Stimulated activated CD8-positive, alpha-beta memory T cell treated with anti-CD3 and anti-CD28 coated beads, Interleukin-15, amount 100 ng/mL, for 1 hour (primary cell): ENCODE data around the gene MEIS3.
"Not testable (repeated sequence)": the region's sequence is repeated elsewhere in the genome, so short reads cannot be mapped to it uniquely, and the experiment has no call there.

ENCODE experiments used
- DNase-seq: peaks from one replicate; pipeline ENCODE4 v3.0.0-alpha.2; 2020; ENCODE audit warnings: low read depth

MEIS3 gene

GRCh38 chr19:47384533-47384932 lies 34.8 kb downstream of the MEIS3 start:
- DNase-seq: not testable (repeated sequence)

GRCh38 chr19:47383890-47384289 lies 35.4 kb downstream of the MEIS3 start:
- DNase-seq: not testable (repeated sequence)

GRCh38 chr19:47381653-47382279 lies 37.6 kb downstream of the MEIS3 start:
- no peak for DNase-seq

GRCh38 chr19:47381121-47381520 lies 38.2 kb downstream of the MEIS3 start:
- DNase-seq: no peak

GRCh38 chr19:47380559-47380958 lies 38.8 kb downstream of the MEIS3 start:
- DNase-seq: no peak

- DNase-seq: no peak
Observed at GRCh38 chr19:47379381-47379938, 39.9 kb downstream of the MEIS3 start.

- DNase-seq: no peak
Observed at GRCh38 chr19:47378246-47378645, 41.1 kb downstream of the MEIS3 start.

GRCh38 chr19:47377801-47378200 lies 41.5 kb downstream of the MEIS3 start:
- no peak for DNase-seq

- DNase-seq: no peak
Observed at GRCh38 chr19:47377208-47377701, 42.1 kb downstream of the MEIS3 start.

GRCh38 chr19:47376589-47377144 lies 42.7 kb downstream of the MEIS3 start:
- no peak for DNase-seq

GRCh38 chr19:47375694-47376588 lies 43.4 kb downstream of the MEIS3 start:
- DNase-seq: no peak

GRCh38 chr19:47374876-47375693 lies 44.2 kb downstream of the MEIS3 start:
- no peak for DNase-seq

GRCh38 chr19:47373246-47374240 lies 45.8 kb downstream of the MEIS3 start:
- no peak for DNase-seq

GRCh38 chr19:47372603-47373002 lies 46.7 kb downstream of the MEIS3 start:
- no peak for DNase-seq

GRCh38 chr19:47371261-47371660 lies 48.1 kb downstream of the MEIS3 start:
- no peak for DNase-seq

- DNase-seq: no peak
Observed at GRCh38 chr19:47370045-47370611, 49.2 kb downstream of the MEIS3 start.

GRCh38 chr19:47365455-47365854 lies 53.9 kb downstream of the MEIS3 start:
- not testable (repeated sequence) for DNase-seq

- DNase-seq: no peak
Observed at GRCh38 chr19:47363758-47364531, 55.4 kb downstream of the MEIS3 start.

- no peak for DNase-seq
Observed at GRCh38 chr19:47362321-47362720, 57.0 kb downstream of the MEIS3 start.
